ENCODE results near the gene PALLD.
"Not testable (repeated sequence)": the region's sequence is repeated elsewhere in the genome, so short reads cannot be mapped to it uniquely, and the experiment has no call there.

PALLD gene

GRCh38 chr4:168803052-168803451 lies 306.2 kb downstream of the PALLD start:
- FAIRE-seq, result not testable (repeated sequence)

- no peak for FAIRE-seq
Observed at GRCh38 chr4:168803732-168804131, 306.9 kb downstream of the PALLD start.

GRCh38 chr4:168804146-168804545 lies 307.3 kb downstream of the PALLD start:
- FAIRE-seq, result no peak

- FAIRE-seq, result no peak
Observed at GRCh38 chr4:168805341-168805740, 308.5 kb downstream of the PALLD start.

- FAIRE-seq, result not testable (repeated sequence)
Observed at GRCh38 chr4:168806247-168806646, 309.4 kb downstream of the PALLD start.

GRCh38 chr4:168811207-168811606 lies 314.4 kb downstream of the PALLD start:
- FAIRE-seq, result no peak

GRCh38 chr4:168811786-168812651 lies 315.2 kb downstream of the PALLD start:
- no peak for FAIRE-seq

- no peak for FAIRE-seq
Observed at GRCh38 chr4:168812806-168813205, 316.0 kb downstream of the PALLD start.

GRCh38 chr4:168813890-168814289 lies 317.0 kb downstream of the PALLD start:
- no peak for FAIRE-seq

GRCh38 chr4:168815379-168816345 lies 318.8 kb downstream of the PALLD start:
- no peak for FAIRE-seq

GRCh38 chr4:168817370-168817769 lies 320.5 kb downstream of the PALLD start:
- FAIRE-seq, result no peak

- no peak for FAIRE-seq
Observed at GRCh38 chr4:168822481-168822880, 325.6 kb downstream of the PALLD start.

GRCh38 chr4:168825975-168826374 lies 329.1 kb downstream of the PALLD start:
- no peak for FAIRE-seq

GRCh38 chr4:168826620-168827019 lies 329.8 kb downstream of the PALLD start:
- no peak for FAIRE-seq

GRCh38 chr4:168830777-168831512 lies 334.1 kb downstream of the PALLD start:
- no peak for FAIRE-seq

- no peak for FAIRE-seq
Observed at GRCh38 chr4:168831585-168831918, 334.7 kb downstream of the PALLD start.

- no peak for FAIRE-seq
Observed at GRCh38 chr4:168831919-168832762, 335.3 kb downstream of the PALLD start.

GRCh38 chr4:168832763-168833575 lies 336.1 kb downstream of the PALLD start:
- no peak for FAIRE-seq

GRCh38 chr4:168833881-168834280 lies 337.0 kb downstream of the PALLD start:
- no peak for FAIRE-seq

- no peak for FAIRE-seq
Observed at GRCh38 chr4:168835880-168836454, 339.1 kb downstream of the PALLD start.

- FAIRE-seq, result no peak
Observed at GRCh38 chr4:168836490-168836889, 339.6 kb downstream of the PALLD start.
